B cell (primary cell): ENCODE measurements around the gene WBP1L. TPM values are rescaled to one million over a fixed set of nuclear protein-coding genes. Genes with fewer than 3 reads are reported as not detected.

ENCODE experiments used
- ATAC-seq: fragments of 200-7000 bp; cut with Tn5 transposase; one replicate; pipeline ENCODE4 v1.10.0; 2021; ENCODE audit warnings: low read depth, mild to moderate bottlenecking, moderate number of reproducible peaks, moderate library complexity
- CTCF ChIA-PET: fragments of 350-600 bp; sonication (Branson Sonifier 250); formaldehyde crosslinking; loops from one replicate; lab custom pipeline; 2021; ENCODE audit warnings: antibody characterized with exemption, inconsistent platforms; lab: Charles Lee
- POLR2A ChIA-PET: fragments of 350-600 bp; sonication (Branson Sonifier 250); formaldehyde crosslinking; loops from one replicate; lab custom pipeline; 2021; ENCODE audit warnings: antibody characterized with exemption; lab: Charles Lee
- DNase-seq: peaks from one replicate; pipeline ENCODE4 v3.0.0; 2013
- H2AFZ ChIP-seq: 2 replicates; pipeline ENCODE4 v1.6.1; 2012; ENCODE audit warnings: mild to moderate bottlenecking, low read depth, low read length; ENCODE audit not compliant: insufficient read depth, poor library complexity, severe bottlenecking
- H3K27ac ChIP-seq, 2 donors: 1 replicate in 1 of 2; 2 replicates in 1 of 2; pipeline ENCODE4 v1.5.1; 2012 to 2013; ENCODE audit warnings: low read length in 2 of 2, mild to moderate bottlenecking in 2 of 2, moderate library complexity in 1 of 2
- H3K27me3 ChIP-seq, 4 experiments: fragments of 200-600 bp in 1 of 4; sonication (generic) in 1 of 4; replicated peaks in 1 of 4; 1 replicate in 2 of 4; 2 replicates in 2 of 4; pipeline versions ENCODE4 v1.6.1 to v1.7.0; 2013 to 2016; ENCODE audit warnings: low read length in 3 of 4, mild to moderate bottlenecking in 2 of 4, mixed read lengths in 1 of 4, moderate library complexity in 1 of 4; ENCODE audit not compliant: insufficient read depth in 4 of 4, control insufficient read depth in 3 of 4; ENCODE audit errors: control extremely low read depth in 1 of 4
- H3K36me3 ChIP-seq, 2 experiments: replicated peaks in 1 of 2; 1 replicate in 1 of 2; 2 replicates in 1 of 2; pipeline versions ENCODE4 v1.6.1 to v1.7.1; 2013; ENCODE audit warnings: low read length in 1 of 2; ENCODE audit not compliant: insufficient read depth in 2 of 2, control insufficient read depth in 1 of 2; ENCODE audit errors: control extremely low read depth in 1 of 2, extremely low read depth in 1 of 2
- H3K4me1 ChIP-seq, 2 donors: fragments of 200-600 bp in 1 of 2; sonication (generic) in 1 of 2; 1 replicate in 1 of 2; 2 replicates in 1 of 2; pipeline versions ENCODE4 v1.5.1 to v1.6.1; 2013 to 2017; ENCODE audit warnings: low read length in 2 of 2; ENCODE audit not compliant: control insufficient read depth in 2 of 2, insufficient read depth in 2 of 2
- H3K4me2 ChIP-seq: replicated peaks from 2 replicates; pipeline ENCODE3; 2012; ENCODE audit warnings: mild to moderate bottlenecking, low read depth, low read length; ENCODE audit not compliant: poor library complexity, severe bottlenecking
- H3K4me3 ChIP-seq, 5 experiments: fragments of 200-600 bp in 1 of 5; sonication (generic) in 1 of 5; 1 replicate in 3 of 5; 2 replicates in 2 of 5; pipeline versions ENCODE4 v1.5.1 to v1.7.0; 2011 to 2016; ENCODE audit warnings: low read length in 4 of 5, mild to moderate bottlenecking in 4 of 5, low read depth in 2 of 5, control low read depth in 1 of 5, moderate library complexity in 1 of 5; ENCODE audit not compliant: insufficient read depth in 1 of 5; ENCODE audit errors: control extremely low read depth in 1 of 5, extremely low read depth in 1 of 5
- H3K79me2 ChIP-seq: fragments of 200-600 bp; sonication (generic); one replicate; pipeline ENCODE4 v1.6.0; 2016; ENCODE audit warnings: low read length; ENCODE audit not compliant: control insufficient read depth, insufficient read depth
- H3K9ac ChIP-seq: fragments of 200-600 bp; sonication (generic); 2 replicates; pipeline ENCODE4 v1.6.1; 2017; ENCODE audit warnings: mild to moderate bottlenecking, low read length, moderate library complexity
- H3K9me3 ChIP-seq, 3 donors: one replicate each; pipeline versions ENCODE4 v1.6.1 to v1.7.1; 2013; ENCODE audit warnings: low read length in 2 of 3; ENCODE audit not compliant: control insufficient read depth in 2 of 3, insufficient read depth in 1 of 3; ENCODE audit errors: control extremely low read depth in 1 of 3
- H4K20me1 ChIP-seq: 2 replicates; pipeline ENCODE4 v1.6.0; 2012; ENCODE audit warnings: mild to moderate bottlenecking, low read length; ENCODE audit not compliant: insufficient read depth, control insufficient read depth, poor library complexity, severe bottlenecking
- H3K27ac Mint-ChIP-seq: one replicate; pipeline ENCODE4 v1.8.0; 2021; ENCODE audit warnings: mixed read lengths
- H3K27me3 Mint-ChIP-seq: one replicate; pipeline ENCODE4 v1.8.0; 2021; ENCODE audit warnings: mixed read lengths
- H3K4me1 Mint-ChIP-seq: one replicate; pipeline ENCODE4 v1.8.0; 2021; ENCODE audit warnings: mixed read lengths
- H3K4me3 Mint-ChIP-seq: one replicate; pipeline ENCODE4 v1.8.0; 2021; ENCODE audit warnings: mixed read lengths
- H3K9me3 Mint-ChIP-seq: one replicate; pipeline ENCODE4 v1.8.0; 2022; ENCODE audit warnings: mixed read lengths; ENCODE audit not compliant: insufficient read depth
- EZH2 ChIP-seq: IDR thresholded peaks from 2 replicates; pipeline ENCODE4 v1.6.1; 2012; ENCODE audit warnings: borderline replicate concordance, low read depth, mild to moderate bottlenecking, moderate library complexity, low read length; ENCODE audit not compliant: insufficient read depth, poor library complexity, severe bottlenecking
- whole genome bisulfite sequencing: methylation state at CpG from one replicate; pipeline ENCODE4 v1.1.5; 2013; ENCODE audit warnings: missing lambda C conversion rate; ENCODE audit not compliant: insufficient coverage; 5-methylcytosine and 5-hydroxymethylcytosine counted together
- intact Hi-C: fragments of 100-400 bp; cut with micrococcal nuclease; formaldehyde crosslinking; loops from one replicate; pipeline ENCODE4 v1.10.0; 2022
- polyA plus RNA-seq: library from polyadenylated mRNA; depleted of rRNA; stranded (reverse); fragments of >200 nt; gene quantifications from 2 replicates; pipeline ENCODE4 v1.2.3, GENCODE V29; 2012
- total RNA-seq, 2 donors: library from RNA; stranded (reverse); fragments of 120-200 nt in 1 of 2; gene quantifications; 1 replicate in 1 of 2; 2 replicates in 1 of 2; pipeline versions ENCODE4 v1.2.3 to v1.2.4, GENCODE V29; 2013 to 2022
- TF ChIP-seq, protein P1 (sequence below): fragments of 200-600 bp; IDR thresholded peaks from one replicate; pipeline ENCODE4 v1.8.0; 2022; ENCODE audit warnings: antibody characterized with exemption, mild to moderate bottlenecking

Gene WBP1L
- total and polyA plus RNA-seq, 2 donors (not counting 1 experiment from before 2014, with no cell fraction given): 14.3 to 43.2 TPM

DNA sequence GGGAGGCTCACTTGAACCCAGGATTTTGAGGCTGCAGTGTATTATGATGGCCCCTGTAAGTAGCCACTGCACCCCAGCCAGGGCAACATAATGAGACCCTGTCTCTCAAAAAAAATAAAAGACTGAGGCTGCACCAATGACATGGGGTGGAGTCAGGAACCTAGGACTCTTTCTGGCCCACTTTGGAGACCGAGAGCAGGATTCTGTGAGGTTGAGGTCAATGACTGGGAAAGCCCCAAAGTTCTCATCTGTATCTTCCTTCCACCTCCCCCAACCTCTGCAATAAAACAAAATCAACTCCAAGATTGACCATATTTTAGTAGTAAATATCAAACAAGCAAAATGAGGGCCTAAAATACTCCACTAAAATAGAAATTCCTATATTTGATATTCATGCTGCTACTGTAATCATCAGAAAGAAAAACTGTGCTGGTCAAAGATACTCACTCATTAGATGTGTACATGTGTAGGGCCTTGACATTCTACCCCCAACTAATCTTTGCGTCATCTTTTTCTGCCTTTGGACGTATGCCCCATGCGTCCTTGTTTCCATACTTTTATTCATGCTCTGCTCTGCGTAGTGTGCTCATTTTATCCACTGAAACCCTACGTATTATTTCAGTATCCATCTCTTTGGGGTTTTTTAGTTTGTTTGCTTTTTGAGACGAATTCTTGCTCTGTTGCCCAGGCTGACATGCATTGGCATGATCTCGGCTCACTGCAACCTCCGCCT is 23.8 kb downstream of the WBP1L start:
- CTCF ChIA-PET: no interaction called here
- intact Hi-C loops: no loop called here
- H3K9ac ChIP-seq: no peak overlapping the region
- 96% methylated on average over 3 of the region's 9 CpGs for WGBS
- peaks cover 0 to 5% of the 10 kb centered on the region in 2 donors for H3K4me1 ChIP-seq
- Mint-ChIP-seq H3K27me3 (no peaks in the 10 kb centered on the region), H3K4me3 (no peak overlapping the region), H3K27ac (no peak overlapping the region), H3K4me1 (peaks cover 33% of the 10 kb centered on the region), H3K9me3 (no peaks in the 10 kb centered on the region)
- no peaks in the 10 kb centered on the region for H3K27me3 ChIP-seq
- peaks cover 80% of the 10 kb centered on the region for H4K20me1 ChIP-seq
- peaks cover 93% of the 10 kb centered on the region for H3K79me2 ChIP-seq
- TF ChIP-seq, protein P1, sequence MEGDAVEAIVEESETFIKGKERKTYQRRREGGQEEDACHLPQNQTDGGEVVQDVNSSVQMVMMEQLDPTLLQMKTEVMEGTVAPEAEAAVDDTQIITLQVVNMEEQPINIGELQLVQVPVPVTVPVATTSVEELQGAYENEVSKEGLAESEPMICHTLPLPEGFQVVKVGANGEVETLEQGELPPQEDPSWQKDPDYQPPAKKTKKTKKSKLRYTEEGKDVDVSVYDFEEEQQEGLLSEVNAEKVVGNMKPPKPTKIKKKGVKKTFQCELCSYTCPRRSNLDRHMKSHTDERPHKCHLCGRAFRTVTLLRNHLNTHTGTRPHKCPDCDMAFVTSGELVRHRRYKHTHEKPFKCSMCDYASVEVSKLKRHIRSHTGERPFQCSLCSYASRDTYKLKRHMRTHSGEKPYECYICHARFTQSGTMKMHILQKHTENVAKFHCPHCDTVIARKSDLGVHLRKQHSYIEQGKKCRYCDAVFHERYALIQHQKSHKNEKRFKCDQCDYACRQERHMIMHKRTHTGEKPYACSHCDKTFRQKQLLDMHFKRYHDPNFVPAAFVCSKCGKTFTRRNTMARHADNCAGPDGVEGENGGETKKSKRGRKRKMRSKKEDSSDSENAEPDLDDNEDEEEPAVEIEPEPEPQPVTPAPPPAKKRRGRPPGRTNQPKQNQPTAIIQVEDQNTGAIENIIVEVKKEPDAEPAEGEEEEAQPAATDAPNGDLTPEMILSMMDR: no peak
- no peak overlapping the region for H2AFZ ChIP-seq
- H3K9me3 ChIP-seq: no peaks in the 10 kb centered on the region
- ATAC-seq: no peak
- H3K4me2 ChIP-seq: no peak overlapping the region
- no peak overlapping the region for H3K27ac ChIP-seq
- POLR2A ChIA-PET: no interaction called here
- H3K36me3 ChIP-seq: peaks cover 0 to 21% of the 10 kb centered on the region in 2 experiments
- no peak overlapping the region for H3K4me3 ChIP-seq
- no peak for DNase-seq

DNA sequence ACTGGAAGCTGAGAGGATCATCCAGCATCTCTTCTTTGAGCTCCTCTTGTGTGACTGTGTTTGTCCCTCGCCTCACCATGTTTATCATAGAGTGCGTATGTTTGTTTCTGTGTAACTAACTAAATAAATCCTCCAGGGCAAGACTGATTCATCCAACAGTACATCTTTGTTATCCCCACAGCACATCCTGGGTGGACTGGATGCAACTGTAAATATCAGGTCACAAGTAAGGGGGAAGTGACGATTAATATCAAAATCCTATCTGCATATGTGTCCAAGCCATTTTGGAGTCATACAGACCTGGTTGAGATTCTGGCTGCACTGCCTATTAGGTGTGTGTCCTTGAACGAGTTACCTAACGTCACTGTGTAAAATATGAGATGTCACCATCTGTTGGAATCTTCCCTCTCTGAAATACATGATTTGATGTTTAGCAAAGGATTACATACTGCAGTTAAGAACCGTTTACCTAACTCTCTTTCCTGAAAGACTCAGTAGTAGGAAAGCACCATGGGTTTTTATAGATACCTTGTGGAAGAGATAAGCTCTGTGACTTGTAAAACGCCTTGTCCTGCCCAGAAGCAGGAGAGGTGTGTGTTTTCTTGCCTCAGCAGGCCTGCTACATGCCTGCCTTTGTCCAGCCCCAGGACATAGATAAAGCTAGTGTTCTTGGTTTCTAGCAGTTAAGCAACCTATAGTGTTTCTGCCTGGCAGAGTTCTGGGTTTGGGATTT is 25.8 kb downstream of the WBP1L start:
- Histone ChIP-seq H3K4me3 (no peak overlapping the region), H3K9me3 (no peaks in the 10 kb centered on the region), H3K79me2 (peaks cover 93% of the 10 kb centered on the region), H3K36me3 (peaks cover 0 to 16% of the 10 kb centered on the region in 2 experiments), H3K27me3 (no peaks in the 10 kb centered on the region), H2AFZ (no peak overlapping the region), H3K9ac (no peak overlapping the region), H3K27ac (no peak overlapping the region), H4K20me1 (peaks cover 80% of the 10 kb centered on the region), H3K4me2 (no peak overlapping the region), H3K4me1 (peaks cover 8 to 16% of the 10 kb centered on the region in 2 donors)
- no peaks in the 10 kb centered on the region for H3K27me3 Mint-ChIP-seq
- no peak overlapping the region for H3K4me3 Mint-ChIP-seq
- TF ChIP-seq EZH2: no peak
- TF ChIP-seq, protein P1: no peak
- DNase-seq (no peak), ATAC-seq (no peak)
- ChIA-PET POLR2A (no interaction called here), CTCF (no interaction called here)
- 80% methylated on average over 1 of the region's 7 CpGs for WGBS
- H3K9me3 Mint-ChIP-seq: no peaks in the 10 kb centered on the region
- H3K4me1 Mint-ChIP-seq: peaks cover 50% of the 10 kb centered on the region
- H3K27ac Mint-ChIP-seq: no peak overlapping the region
- intact Hi-C loops: no loop called here
